Liver (tissue), 9 donors: ENCODE results near the gene IL23A. TPM values are rescaled to one million over a fixed set of nuclear protein-coding genes. Genes with fewer than 3 reads are reported as not detected.

Experiments used
- DNase-seq: peaks from one replicate; pipeline ENCODE4 v3.0.0-alpha.2; 2017; ENCODE audit warnings: low spot score
- H3K27ac ChIP-seq, 2 donors: one replicate each; pipeline ENCODE4 v1.7.0; 2013; ENCODE audit warnings: inconsistent platforms in 2 of 2, low read length in 2 of 2, control low read depth in 1 of 2, low read depth in 1 of 2, mild to moderate bottlenecking in 1 of 2
- H3K27me3 ChIP-seq, 4 donors: one replicate each; pipeline versions ENCODE4 v1.6.1 to v1.7.0; 2013; ENCODE audit warnings: low read length in 3 of 4, inconsistent platforms in 1 of 4, mild to moderate bottlenecking in 1 of 4, moderate library complexity in 1 of 4; ENCODE audit not compliant: control insufficient read depth in 4 of 4, insufficient read depth in 4 of 4
- H3K36me3 ChIP-seq, 4 donors: one replicate each; pipeline versions ENCODE4 v1.6.1 to v1.7.0; 2013; ENCODE audit warnings: low read length in 3 of 4, mild to moderate bottlenecking in 3 of 4, low read depth in 1 of 4, moderate library complexity in 1 of 4; ENCODE audit not compliant: control insufficient read depth in 4 of 4, insufficient read depth in 3 of 4
- H3K4me1 ChIP-seq, 4 donors: one replicate each; pipeline versions ENCODE4 v1.6.1 to v1.7.0; 2013; ENCODE audit warnings: low read length in 3 of 4, mild to moderate bottlenecking in 3 of 4, moderate library complexity in 1 of 4; ENCODE audit not compliant: control insufficient read depth in 4 of 4, insufficient read depth in 4 of 4
- H3K4me3 ChIP-seq, 3 donors: one replicate each; pipeline versions ENCODE4 v1.6.1 to v1.7.0; 2013; ENCODE audit warnings: low read length in 3 of 3, control low read depth in 1 of 3, low read depth in 1 of 3, mild to moderate bottlenecking in 1 of 3
- H3K9ac ChIP-seq, 2 donors: one replicate each; pipeline ENCODE4 v1.7.0; 2013; ENCODE audit warnings: low read length in 2 of 2, mild to moderate bottlenecking in 2 of 2, moderate library complexity in 2 of 2, control low read depth in 1 of 2, low read depth in 1 of 2
- H3K9me3 ChIP-seq, 4 donors: one replicate each; pipeline versions ENCODE4 v1.6.1 to v1.7.0; 2013; ENCODE audit warnings: low read length in 3 of 4; ENCODE audit not compliant: control insufficient read depth in 4 of 4
- EGR1 ChIP-seq, 2 donors: IDR thresholded peaks; 2 replicates each; pipeline ENCODE4 v1.6.1; 2016 to 2018; ENCODE audit warnings: antibody characterized with exemption in 2 of 2, low read depth in 2 of 2
- FOXA1 ChIP-seq: IDR thresholded peaks from 2 replicates; pipeline ENCODE4 v1.6.1; 2016; ENCODE audit warnings: antibody characterized with exemption
- FOXA2 ChIP-seq: IDR thresholded peaks from 2 replicates; pipeline ENCODE4 v1.6.1; 2016; ENCODE audit warnings: antibody characterized with exemption
- GABPA ChIP-seq, 2 donors: IDR thresholded peaks in 1 of 2; conservative IDR thresholded peaks in 1 of 2; 2 replicates each; pipeline ENCODE4 v1.6.1; 2016; ENCODE audit warnings: antibody characterized with exemption in 2 of 2, mild to moderate bottlenecking in 1 of 2, moderate library complexity in 1 of 2
- HNF4A ChIP-seq, 2 donors: conservative IDR thresholded peaks; 2 replicates each; pipeline ENCODE4 v1.6.1; 2016; ENCODE audit warnings: antibody characterized with exemption in 2 of 2, mild to moderate bottlenecking in 2 of 2
- HNF4G ChIP-seq: IDR thresholded peaks from 2 replicates; pipeline ENCODE4 v1.6.1; 2016; ENCODE audit warnings: antibody characterized with exemption
- JUND ChIP-seq, 2 donors: IDR thresholded peaks; 2 replicates each; pipeline ENCODE4 v1.6.1; 2016; ENCODE audit warnings: antibody characterized with exemption in 2 of 2
- NR2F2 ChIP-seq: IDR thresholded peaks from 2 replicates; pipeline ENCODE4 v1.6.1; 2016; ENCODE audit warnings: antibody characterized with exemption
- RAD21 ChIP-seq, 2 donors: IDR thresholded peaks; 2 replicates each; pipeline ENCODE4 v1.6.1; 2016; ENCODE audit warnings: antibody characterized with exemption in 2 of 2, mild to moderate bottlenecking in 2 of 2
- SP1 ChIP-seq: IDR thresholded peaks from 2 replicates; pipeline ENCODE4 v1.6.1; 2018; ENCODE audit warnings: antibody characterized with exemption, mild to moderate bottlenecking
- TAF1 ChIP-seq: conservative IDR thresholded peaks from 2 replicates; pipeline ENCODE4 v1.6.1; 2016; ENCODE audit warnings: antibody characterized with exemption, mild to moderate bottlenecking
- YY1 ChIP-seq: IDR thresholded peaks from 2 replicates; pipeline ENCODE4 v1.6.1; 2016; ENCODE audit warnings: antibody characterized with exemption, mild to moderate bottlenecking
- WGBS: extraction: QIAGEN DNeasy Blood & Tissue Kit; methylation state at CpG from one replicate; pipeline ENCODE4 v1.1.7; 2013; 5-methylcytosine and 5-hydroxymethylcytosine counted together
- polyA plus RNA-seq, 2 donors: library from polyadenylated mRNA; stranded (reverse) in 1 of 2; unstranded in 1 of 2; fragments of 200-250 nt in 1 of 2; fragments of >200 nt in 1 of 2; fragmentation: Nextera tagmentation in 1 of 2; extraction: Ambion mirVana in 1 of 2; gene quantifications; one replicate each; pipeline versions ENCODE4 v1.2.1 to v1.2.3, GENCODE V29; 2013 to 2015
- total RNA-seq, 2 donors: library from RNA; depleted of rRNA; stranded (reverse); fragments of >200 nt; gene quantifications; one replicate each; pipeline ENCODE4 v1.2.3, GENCODE V29; 2014
- TF ChIP-seq, protein P1 (sequence below): IDR thresholded peaks from 2 replicates; pipeline ENCODE4 v1.6.1; 2016; ENCODE audit warnings: antibody characterized with exemption, mild to moderate bottlenecking
- TF ChIP-seq, protein P2 (sequence below): IDR thresholded peaks from 2 replicates; pipeline ENCODE4 v1.6.1; 2016; ENCODE audit warnings: antibody characterized with exemption
- TF ChIP-seq, protein P3 (sequence below): IDR thresholded peaks from 2 replicates; pipeline ENCODE4 v1.6.1; 2016; ENCODE audit warnings: antibody characterized with exemption
- TF ChIP-seq, protein P4 (sequence below): IDR thresholded peaks from 2 replicates; pipeline ENCODE4 v1.6.1; 2016; ENCODE audit warnings: antibody characterized with exemption
- TF ChIP-seq, protein P5 (sequence below): fragments of 150-350 bp; IDR thresholded peaks from 2 replicates; pipeline ENCODE4 v1.5.1; 2017; ENCODE audit warnings: improper control_type of control experiment, low read depth, low read length; ENCODE audit not compliant: missing input control
- donor health status: healthy.
- donor health status: healthy.
- donor health status: healthy.
- donor health status: healthy.
- donor health status: healthy.

IL23A gene
- total and polyA plus RNA-seq, 4 donors = 0.14 to 0.25 (median 0.22) TPM; not detected in 1

DNA sequence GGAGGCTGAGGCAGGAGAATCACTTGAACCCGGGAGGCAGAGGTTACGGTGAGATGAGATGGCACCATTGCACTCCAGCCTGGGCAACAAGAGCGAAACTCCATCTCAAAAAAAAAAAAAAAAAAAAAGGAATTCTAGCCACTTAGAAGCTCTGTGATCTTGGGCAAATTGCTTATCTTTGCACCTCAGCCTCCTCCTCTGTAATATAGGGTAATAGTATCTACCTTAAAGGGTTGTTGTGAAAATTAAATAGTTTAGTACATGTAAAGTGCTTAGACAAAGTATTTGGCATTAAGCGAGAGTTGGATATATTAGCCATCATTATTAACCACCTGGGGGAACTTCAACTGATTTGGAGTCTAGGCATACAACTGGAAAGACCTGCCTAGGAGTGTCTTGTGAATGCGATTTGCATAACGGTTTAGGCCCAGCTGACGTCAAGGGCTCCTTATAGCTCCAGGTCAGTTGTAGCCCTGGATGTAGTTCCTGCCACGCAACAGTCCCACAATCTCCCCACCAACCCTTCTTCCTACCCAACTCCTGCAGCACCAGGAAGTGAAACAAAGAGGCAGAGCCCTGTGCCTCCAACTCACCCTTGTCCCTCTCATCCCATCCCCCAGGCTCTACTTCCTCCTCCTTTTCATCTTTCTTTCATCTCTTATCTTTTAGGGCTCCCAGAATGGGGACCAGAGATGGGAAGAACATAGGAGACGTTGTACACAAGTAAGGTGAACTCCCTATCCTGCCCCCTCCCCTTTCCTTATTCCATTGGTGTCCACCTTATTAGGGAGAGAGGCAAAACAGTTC is 2.1 kb upstream of the IL23A start (continued):
- no peak for TF ChIP-seq FOXA1
- TF ChIP-seq, protein P1, sequence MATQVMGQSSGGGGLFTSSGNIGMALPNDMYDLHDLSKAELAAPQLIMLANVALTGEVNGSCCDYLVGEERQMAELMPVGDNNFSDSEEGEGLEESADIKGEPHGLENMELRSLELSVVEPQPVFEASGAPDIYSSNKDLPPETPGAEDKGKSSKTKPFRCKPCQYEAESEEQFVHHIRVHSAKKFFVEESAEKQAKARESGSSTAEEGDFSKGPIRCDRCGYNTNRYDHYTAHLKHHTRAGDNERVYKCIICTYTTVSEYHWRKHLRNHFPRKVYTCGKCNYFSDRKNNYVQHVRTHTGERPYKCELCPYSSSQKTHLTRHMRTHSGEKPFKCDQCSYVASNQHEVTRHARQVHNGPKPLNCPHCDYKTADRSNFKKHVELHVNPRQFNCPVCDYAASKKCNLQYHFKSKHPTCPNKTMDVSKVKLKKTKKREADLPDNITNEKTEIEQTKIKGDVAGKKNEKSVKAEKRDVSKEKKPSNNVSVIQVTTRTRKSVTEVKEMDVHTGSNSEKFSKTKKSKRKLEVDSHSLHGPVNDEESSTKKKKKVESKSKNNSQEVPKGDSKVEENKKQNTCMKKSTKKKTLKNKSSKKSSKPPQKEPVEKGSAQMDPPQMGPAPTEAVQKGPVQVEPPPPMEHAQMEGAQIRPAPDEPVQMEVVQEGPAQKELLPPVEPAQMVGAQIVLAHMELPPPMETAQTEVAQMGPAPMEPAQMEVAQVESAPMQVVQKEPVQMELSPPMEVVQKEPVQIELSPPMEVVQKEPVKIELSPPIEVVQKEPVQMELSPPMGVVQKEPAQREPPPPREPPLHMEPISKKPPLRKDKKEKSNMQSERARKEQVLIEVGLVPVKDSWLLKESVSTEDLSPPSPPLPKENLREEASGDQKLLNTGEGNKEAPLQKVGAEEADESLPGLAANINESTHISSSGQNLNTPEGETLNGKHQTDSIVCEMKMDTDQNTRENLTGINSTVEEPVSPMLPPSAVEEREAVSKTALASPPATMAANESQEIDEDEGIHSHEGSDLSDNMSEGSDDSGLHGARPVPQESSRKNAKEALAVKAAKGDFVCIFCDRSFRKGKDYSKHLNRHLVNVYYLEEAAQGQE = no peak

DNA sequence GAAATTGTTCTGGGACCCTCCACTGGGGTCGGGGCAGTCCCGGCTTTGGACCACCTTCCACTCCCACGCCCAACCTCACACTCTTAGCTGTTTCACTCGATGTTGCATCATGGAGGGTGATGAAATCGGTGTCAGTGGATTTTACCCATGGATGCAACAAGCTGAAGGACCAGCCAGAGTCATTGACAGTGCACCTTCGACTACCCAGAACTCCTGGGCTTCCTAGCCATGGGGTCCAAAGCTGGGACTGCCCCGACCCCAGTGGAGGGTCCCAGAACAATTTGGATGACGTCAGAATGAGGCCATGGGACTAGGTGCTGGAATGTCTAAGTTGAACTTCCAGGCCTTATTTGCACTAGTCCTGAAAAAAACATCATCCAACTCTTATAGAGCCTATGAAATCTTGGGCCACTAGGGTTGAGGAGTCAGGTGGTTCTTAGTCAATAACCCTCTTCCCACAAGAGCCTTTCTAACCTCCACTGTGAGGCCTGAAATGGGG is 882 bp upstream of the IL23A start:
- Histone ChIP-seq H3K27me3 (no peaks in the 10 kb centered on the region), H3K9ac (no peak overlapping the region), H3K36me3 (peaks cover 2 to 11% (median 4%) of the 10 kb centered on the region in 4 donors), H3K9me3 (no peaks in the 10 kb centered on the region), H3K27ac (no peak overlapping the region), H3K4me3 (no peak overlapping the region), H3K4me1 (peaks cover under 1 to 11% (median 6%) of the 10 kb centered on the region in 4 donors)
- 75% methylated on average over 8 of the region's 8 CpGs for WGBS
- DNase-seq = no peak
- TF ChIP-seq TAF1 = no peak
- TF ChIP-seq, protein P2, sequence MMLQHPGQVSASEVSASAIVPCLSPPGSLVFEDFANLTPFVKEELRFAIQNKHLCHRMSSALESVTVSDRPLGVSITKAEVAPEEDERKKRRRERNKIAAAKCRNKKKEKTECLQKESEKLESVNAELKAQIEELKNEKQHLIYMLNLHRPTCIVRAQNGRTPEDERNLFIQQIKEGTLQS = peak; percentile 65

DNA sequence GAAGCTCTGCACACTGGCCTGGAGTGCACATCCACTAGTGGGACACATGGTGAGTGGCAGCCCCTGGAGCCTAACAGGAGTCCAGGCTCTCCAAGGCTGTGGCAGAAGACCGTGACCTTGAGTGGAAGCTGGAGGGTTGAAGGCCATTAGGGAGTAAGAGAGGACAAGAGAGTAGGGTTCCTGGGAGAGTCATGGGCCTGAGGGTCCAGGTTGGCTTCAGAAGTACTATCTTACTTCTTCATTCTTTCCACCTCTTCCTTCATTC is 406 bp downstream of the IL23A start:
- H3K4me3 ChIP-seq = no peak overlapping the region
- no peak overlapping the region for H3K9ac ChIP-seq
- 98% methylated on average over 1 of the region's 1 CpG for WGBS
- DNase-seq = no peak
- peaks cover 0 to 5% (median 3%) of the 10 kb centered on the region in 4 donors for H3K4me1 ChIP-seq
- peaks cover 6 to 24% (median 17%) of the 10 kb centered on the region in 4 donors for H3K36me3 ChIP-seq
- no peaks in the 10 kb centered on the region for H3K9me3 ChIP-seq
- TF ChIP-seq HNF4G (no peak), NR2F2 (no peak), RAD21 (IDR thresholded peaks at IDR 0.05) (no peak), SP1 (no peak), EGR1 (IDR thresholded peaks at IDR 0.05; ENCODE audit: low read depth in 2 of 2) (no peak), YY1 (no peak), FOXA2 (no peak), HNF4A (conservative IDR thresholded peaks at IDR 0.05) (no peak), GABPA (IDR thresholded peaks at IDR 0.05 in 1 of 2, conservative IDR thresholded peaks at IDR 0.05 in 1 of 2) (no peak), JUND (IDR thresholded peaks at IDR 0.05) (no peak), TAF1 (no peak), FOXA1 (no peak)
- TF ChIP-seq, protein P2 = no peak
- TF ChIP-seq, protein P3, sequence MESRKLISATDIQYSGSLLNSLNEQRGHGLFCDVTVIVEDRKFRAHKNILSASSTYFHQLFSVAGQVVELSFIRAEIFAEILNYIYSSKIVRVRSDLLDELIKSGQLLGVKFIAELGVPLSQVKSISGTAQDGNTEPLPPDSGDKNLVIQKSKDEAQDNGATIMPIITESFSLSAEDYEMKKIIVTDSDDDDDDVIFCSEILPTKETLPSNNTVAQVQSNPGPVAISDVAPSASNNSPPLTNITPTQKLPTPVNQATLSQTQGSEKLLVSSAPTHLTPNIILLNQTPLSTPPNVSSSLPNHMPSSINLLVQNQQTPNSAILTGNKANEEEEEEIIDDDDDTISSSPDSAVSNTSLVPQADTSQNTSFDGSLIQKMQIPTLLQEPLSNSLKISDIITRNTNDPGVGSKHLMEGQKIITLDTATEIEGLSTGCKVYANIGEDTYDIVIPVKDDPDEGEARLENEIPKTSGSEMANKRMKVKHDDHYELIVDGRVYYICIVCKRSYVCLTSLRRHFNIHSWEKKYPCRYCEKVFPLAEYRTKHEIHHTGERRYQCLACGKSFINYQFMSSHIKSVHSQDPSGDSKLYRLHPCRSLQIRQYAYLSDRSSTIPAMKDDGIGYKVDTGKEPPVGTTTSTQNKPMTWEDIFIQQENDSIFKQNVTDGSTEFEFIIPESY = no peak
- TF ChIP-seq, protein P1 = no peak
- TF ChIP-seq, protein P4, sequence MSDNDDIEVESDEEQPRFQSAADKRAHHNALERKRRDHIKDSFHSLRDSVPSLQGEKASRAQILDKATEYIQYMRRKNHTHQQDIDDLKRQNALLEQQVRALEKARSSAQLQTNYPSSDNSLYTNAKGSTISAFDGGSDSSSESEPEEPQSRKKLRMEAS = no peak
- TF ChIP-seq, protein P5, sequence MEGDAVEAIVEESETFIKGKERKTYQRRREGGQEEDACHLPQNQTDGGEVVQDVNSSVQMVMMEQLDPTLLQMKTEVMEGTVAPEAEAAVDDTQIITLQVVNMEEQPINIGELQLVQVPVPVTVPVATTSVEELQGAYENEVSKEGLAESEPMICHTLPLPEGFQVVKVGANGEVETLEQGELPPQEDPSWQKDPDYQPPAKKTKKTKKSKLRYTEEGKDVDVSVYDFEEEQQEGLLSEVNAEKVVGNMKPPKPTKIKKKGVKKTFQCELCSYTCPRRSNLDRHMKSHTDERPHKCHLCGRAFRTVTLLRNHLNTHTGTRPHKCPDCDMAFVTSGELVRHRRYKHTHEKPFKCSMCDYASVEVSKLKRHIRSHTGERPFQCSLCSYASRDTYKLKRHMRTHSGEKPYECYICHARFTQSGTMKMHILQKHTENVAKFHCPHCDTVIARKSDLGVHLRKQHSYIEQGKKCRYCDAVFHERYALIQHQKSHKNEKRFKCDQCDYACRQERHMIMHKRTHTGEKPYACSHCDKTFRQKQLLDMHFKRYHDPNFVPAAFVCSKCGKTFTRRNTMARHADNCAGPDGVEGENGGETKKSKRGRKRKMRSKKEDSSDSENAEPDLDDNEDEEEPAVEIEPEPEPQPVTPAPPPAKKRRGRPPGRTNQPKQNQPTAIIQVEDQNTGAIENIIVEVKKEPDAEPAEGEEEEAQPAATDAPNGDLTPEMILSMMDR = no peak
- no peaks in the 10 kb centered on the region for H3K27me3 ChIP-seq
- H3K27ac ChIP-seq = no peak overlapping the region
